BJ (cell line): ENCODE data around the gene DCT. TPM values are rescaled to one million over a fixed set of nuclear protein-coding genes. Genes with fewer than 3 reads are reported as not detected.

Experiments
- CTCF ChIA-PET: fragments of 350-600 bp; formaldehyde crosslinking; extraction: SDS; loops from one replicate; lab custom pipeline; 2021; ENCODE audit warnings: antibody characterized with exemption, inconsistent platforms; lab: Yijun Ruan, JAX
- POLR2A ChIA-PET: fragments of 300-600 bp; sonication (Branson Sonifier 250); formaldehyde crosslinking; extraction: SDS; loops from one replicate; lab custom pipeline; 2021; ENCODE audit warnings: antibody characterized with exemption; lab: Charles Lee
- DNase-seq: peaks from one replicate; pipeline ENCODE4 v3.0.0-alpha.2; 2011; ENCODE audit warnings: low read depth
- H3K27me3 ChIP-seq: 2 replicates; pipeline ENCODE4 v1.6.0; 2011; ENCODE audit warnings: low read length; ENCODE audit not compliant: control insufficient read depth, insufficient read depth
- H3K36me3 ChIP-seq: 2 replicates; pipeline ENCODE4 v1.5.1; 2011; ENCODE audit warnings: low read length; ENCODE audit not compliant: control insufficient read depth, insufficient read depth
- H3K4me3 ChIP-seq: 2 replicates; pipeline ENCODE4 v1.5.1; 2011; ENCODE audit warnings: low read depth, mild to moderate bottlenecking, control low read depth, low read length
- CTCF ChIP-seq: IDR thresholded peaks from 2 replicates; pipeline ENCODE4 v1.5.1; 2011; ENCODE audit warnings: low read depth, mild to moderate bottlenecking, control low read depth, inconsistent platforms, low read length, moderate library complexity; ENCODE audit not compliant: insufficient read depth
- polyA plus RNA-seq: library from polyadenylated mRNA; depleted of rRNA; stranded (reverse); fragments of >200 nt; gene quantifications from 2 replicates; pipeline ENCODE4 v1.2.3, GENCODE V29; 2011

The DCT gene
- polyA plus RNA-seq, 1 experiment = not detected

DNA sequence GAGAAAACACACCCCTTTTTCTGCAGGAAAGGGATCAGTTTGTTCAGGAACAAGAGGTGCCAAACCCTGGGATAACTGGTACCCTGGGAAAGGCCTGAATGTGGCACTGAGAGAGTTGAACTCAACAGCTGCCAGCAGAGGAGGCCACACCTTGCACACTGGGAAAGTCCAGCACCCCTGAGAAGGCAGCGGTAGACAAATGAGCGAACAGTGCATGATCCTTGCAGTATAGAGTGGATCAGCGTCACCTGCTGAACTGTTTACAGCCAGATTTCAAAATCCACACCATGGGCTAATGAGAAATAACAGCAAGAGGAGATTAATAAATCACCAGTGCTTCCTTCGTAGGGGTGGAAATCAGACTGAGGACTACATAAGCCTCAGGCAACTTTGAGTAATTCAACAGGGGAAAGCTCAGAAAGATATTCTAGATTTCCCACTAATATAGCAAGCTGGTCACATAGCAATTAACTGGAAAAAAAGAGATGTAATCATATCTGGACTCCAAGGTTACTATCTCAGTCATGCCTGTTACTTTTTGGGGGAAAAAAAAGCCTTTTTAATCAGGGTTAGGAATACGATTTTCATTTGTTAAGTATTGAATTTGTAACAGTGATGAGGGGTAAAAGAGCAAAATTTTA lies 52.0 kb downstream of the DCT start:
- no peaks in the 10 kb centered on the region for H3K36me3 ChIP-seq
- TF ChIP-seq CTCF = no peak
- no peaks in the 10 kb centered on the region for H3K27me3 ChIP-seq
- ChIA-PET POLR2A (no interaction called here), CTCF (interaction anchor here (1.0 to 1.2 kb wide), 3 partner anchors 8 to 190 kb away, joined by 3 read pairs; no protein-coding TSS in a partner anchor)
- DNase-seq = no peak
- no peak overlapping the region for H3K4me3 ChIP-seq

DNA sequence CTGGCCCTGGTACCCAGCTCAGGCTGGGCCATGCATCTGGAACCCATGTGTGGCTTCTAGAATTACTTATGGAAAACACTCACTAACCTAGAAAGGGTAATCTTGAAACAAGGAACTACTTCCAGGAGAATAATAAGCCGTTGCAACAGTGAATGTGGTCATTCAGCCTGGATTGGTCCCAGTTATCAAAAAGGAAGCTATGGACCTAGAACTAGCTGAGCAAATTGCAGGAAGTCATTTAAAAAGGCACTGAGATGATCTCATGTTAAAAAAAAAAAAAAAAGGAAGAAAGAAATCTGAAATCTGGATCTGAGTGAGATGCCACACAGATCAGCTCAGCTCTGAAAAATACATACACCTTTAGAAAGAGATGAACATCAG lies 59.6 kb downstream of the DCT start:
- TF ChIP-seq CTCF = no peak
- ChIA-PET POLR2A (no interaction called here), CTCF (interaction anchor here (1.2 kb wide), 1 partner anchor 15 kb away, joined by 3 read pairs; no protein-coding TSS in a partner anchor)
- H3K4me3 ChIP-seq = no peak overlapping the region
- no peaks in the 10 kb centered on the region; the same call in 1 of the 2 replicates for H3K27me3 ChIP-seq
- no peak for DNase-seq
- H3K36me3 ChIP-seq = no peaks in the 10 kb centered on the region

- POLR2A ChIA-PET = no interaction called here
- Histone ChIP-seq H3K4me3 (no peak overlapping the region), H3K27me3 (no peaks in the 10 kb centered on the region; the same call in 1 of the 2 replicates), H3K36me3 (no peaks in the 10 kb centered on the region)
- CTCF ChIA-PET = interaction anchor here (1.2 kb wide), 1 partner anchor 16 kb away, joined by 3 read pairs; no protein-coding TSS in a partner anchor
- no peak for DNase-seq
- no peak for TF ChIP-seq CTCF
Observed at GRCh38 chr13:94419304-94419924, 60.1 kb downstream of the DCT start.

DNA sequence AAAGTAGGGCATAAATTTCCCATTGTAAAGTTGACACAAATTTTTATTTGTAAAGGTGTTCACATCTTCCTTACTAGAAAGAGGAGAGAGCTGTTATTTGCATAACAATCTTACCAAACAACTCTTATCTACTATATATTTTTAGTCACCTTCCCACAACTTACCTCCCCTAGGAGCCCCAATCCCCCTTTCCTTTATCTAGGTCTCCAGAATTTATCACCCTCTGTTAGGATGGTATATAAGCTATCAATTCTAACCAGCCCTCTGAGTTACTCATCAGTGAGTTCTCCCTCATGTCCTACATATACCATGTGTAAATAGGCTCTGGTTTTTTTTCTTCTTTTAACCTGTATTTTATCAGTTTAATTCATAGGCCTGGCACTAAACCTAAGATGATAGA lies 62.2 kb downstream of the DCT start:
- TF ChIP-seq CTCF = no peak
- H3K36me3 ChIP-seq = no peaks in the 10 kb centered on the region
- no peak for DNase-seq
- ChIA-PET CTCF (interaction anchor here (1.3 kb wide), 1 partner anchor 15 kb away, joined by 4 read pairs; no protein-coding TSS in a partner anchor), POLR2A (no interaction called here)
- H3K4me3 ChIP-seq = no peak overlapping the region
- no peaks in the 10 kb centered on the region; the same call in 1 of the 2 replicates for H3K27me3 ChIP-seq

- DNase-seq = no peak
- ChIA-PET POLR2A (no interaction called here), CTCF (interaction anchor here (0.8 to 1.3 kb wide), 3 partner anchors 9 to 16 kb away, joined by 3 to 4 read pairs (median 4); no protein-coding TSS in a partner anchor)
- Histone ChIP-seq H3K27me3 (no peaks in the 10 kb centered on the region; the same call in 1 of the 2 replicates), H3K36me3 (no peaks in the 10 kb centered on the region), H3K4me3 (no peak overlapping the region)
- peak; percentile 51; the same call in 1 of the 2 replicates for TF ChIP-seq CTCF
Observed at GRCh38 chr13:94416454-94417080, 62.9 kb downstream of the DCT start.
